Esophagus muscularis mucosa (tissue), 4 donors: ENCODE results near the gene FOXF2.

Experiments used
- EP300 ChIP-seq: sonication (generic); formaldehyde crosslinking; IDR thresholded peaks from one replicate; pipeline ENCODE4 v1.6.1; 2017; ENCODE audit warnings: antibody characterized with exemption
- POLR2A ChIP-seq: fragments of 450-650 bp; IDR thresholded peaks from one replicate; pipeline ENCODE4 v1.6.1; 2017; ENCODE audit warnings: antibody characterized with exemption, moderate library complexity, mild to moderate bottlenecking, low read depth
- TF ChIP-seq, protein P1 (sequence below), 3 experiments: fragments of 200-600 bp in 2 of 3; fragments of 450-650 bp in 1 of 3; sonication (generic) in 2 of 3; IDR thresholded peaks; one replicate each; pipeline ENCODE4 v1.5.1; 2017 to 2019; ENCODE audit warnings: antibody characterized with exemption in 3 of 3, mild to moderate bottlenecking in 2 of 3, moderate library complexity in 1 of 3

DNA sequence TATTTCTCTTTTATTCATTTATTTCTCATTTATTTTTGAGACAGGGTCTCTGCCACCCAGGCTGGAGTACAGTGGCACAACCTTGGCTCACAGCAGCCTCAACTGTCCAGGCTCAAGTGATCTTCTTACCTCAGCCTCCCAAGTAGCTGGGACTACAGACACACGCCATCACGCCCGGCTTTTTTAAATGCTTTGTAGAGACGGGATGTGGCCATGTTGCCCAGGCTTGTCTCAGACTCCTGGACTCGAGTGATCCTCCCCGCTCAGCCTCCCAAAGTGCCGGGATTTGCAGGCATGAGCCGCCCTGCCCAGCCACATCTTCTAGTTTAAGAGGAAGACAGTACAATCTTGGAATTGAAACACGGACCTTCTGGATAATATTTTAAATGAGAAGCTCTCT lies 21.6 kb upstream of the FOXF2 start:
- TF ChIP-seq, protein P1, sequence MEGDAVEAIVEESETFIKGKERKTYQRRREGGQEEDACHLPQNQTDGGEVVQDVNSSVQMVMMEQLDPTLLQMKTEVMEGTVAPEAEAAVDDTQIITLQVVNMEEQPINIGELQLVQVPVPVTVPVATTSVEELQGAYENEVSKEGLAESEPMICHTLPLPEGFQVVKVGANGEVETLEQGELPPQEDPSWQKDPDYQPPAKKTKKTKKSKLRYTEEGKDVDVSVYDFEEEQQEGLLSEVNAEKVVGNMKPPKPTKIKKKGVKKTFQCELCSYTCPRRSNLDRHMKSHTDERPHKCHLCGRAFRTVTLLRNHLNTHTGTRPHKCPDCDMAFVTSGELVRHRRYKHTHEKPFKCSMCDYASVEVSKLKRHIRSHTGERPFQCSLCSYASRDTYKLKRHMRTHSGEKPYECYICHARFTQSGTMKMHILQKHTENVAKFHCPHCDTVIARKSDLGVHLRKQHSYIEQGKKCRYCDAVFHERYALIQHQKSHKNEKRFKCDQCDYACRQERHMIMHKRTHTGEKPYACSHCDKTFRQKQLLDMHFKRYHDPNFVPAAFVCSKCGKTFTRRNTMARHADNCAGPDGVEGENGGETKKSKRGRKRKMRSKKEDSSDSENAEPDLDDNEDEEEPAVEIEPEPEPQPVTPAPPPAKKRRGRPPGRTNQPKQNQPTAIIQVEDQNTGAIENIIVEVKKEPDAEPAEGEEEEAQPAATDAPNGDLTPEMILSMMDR (IDR thresholded peaks at IDR 0.05): no peak
- TF ChIP-seq POLR2A: no peak
- TF ChIP-seq EP300: no peak
